GM13976 (cell line): Measurements from ENCODE around the gene NLRC5.
"Not testable (repeated sequence)": the region's sequence is repeated elsewhere in the genome, so short reads cannot be mapped to it uniquely, and the experiment has no call there.

Experiments
- DNase-seq: peaks from one replicate; pipeline ENCODE4 v3.0.0; 2012; ENCODE audit warnings: low spot score
- in situ Hi-C: fragments of 300-500 bp; cut with MboI; formaldehyde crosslinking; loops from one replicate; pipeline ENCODE4 v1.12.0; 2022; ENCODE audit warnings: low sequenced_read_pairs, mixed read lengths, inconsistent platforms; ENCODE audit not compliant: unreplicated experiment
- TF ChIP-seq, protein P1 (sequence below): IDR thresholded peaks from 2 replicates; pipeline ENCODE4 v1.5.1; 2012; ENCODE audit warnings: borderline replicate concordance, mild to moderate bottlenecking; ENCODE audit not compliant: insufficient read depth; ENCODE audit errors: extremely low read depth, missing control alignments, control extremely low read depth

NLRC5 gene

DNA sequence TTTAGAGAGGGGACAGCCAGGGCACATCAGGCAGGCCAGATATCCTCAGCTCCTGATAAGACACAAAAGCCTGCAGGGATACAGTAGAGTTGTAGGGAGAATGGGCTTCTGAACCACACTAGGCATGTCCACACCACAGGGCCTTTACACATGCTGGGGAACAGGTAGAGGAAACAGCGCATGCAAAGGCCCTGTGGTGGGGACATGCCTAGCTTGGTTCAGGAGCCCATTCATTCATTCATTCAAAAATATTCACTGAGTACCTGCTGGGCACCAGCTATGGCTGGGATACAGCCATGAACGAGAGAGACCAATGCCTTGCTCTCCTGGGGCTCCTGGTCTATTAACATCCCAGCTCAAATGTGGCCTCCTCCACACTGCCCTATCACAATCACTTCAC, 107.4 kb downstream of the NLRC5 start:
- in situ Hi-C loops = loop anchor here (10.0 to 25.0 kb wide), 2 partner anchors 68 to 316 kb away; partner anchors contain the start of gene CCL17
- DNase-seq = no peak
- TF ChIP-seq, protein P1, sequence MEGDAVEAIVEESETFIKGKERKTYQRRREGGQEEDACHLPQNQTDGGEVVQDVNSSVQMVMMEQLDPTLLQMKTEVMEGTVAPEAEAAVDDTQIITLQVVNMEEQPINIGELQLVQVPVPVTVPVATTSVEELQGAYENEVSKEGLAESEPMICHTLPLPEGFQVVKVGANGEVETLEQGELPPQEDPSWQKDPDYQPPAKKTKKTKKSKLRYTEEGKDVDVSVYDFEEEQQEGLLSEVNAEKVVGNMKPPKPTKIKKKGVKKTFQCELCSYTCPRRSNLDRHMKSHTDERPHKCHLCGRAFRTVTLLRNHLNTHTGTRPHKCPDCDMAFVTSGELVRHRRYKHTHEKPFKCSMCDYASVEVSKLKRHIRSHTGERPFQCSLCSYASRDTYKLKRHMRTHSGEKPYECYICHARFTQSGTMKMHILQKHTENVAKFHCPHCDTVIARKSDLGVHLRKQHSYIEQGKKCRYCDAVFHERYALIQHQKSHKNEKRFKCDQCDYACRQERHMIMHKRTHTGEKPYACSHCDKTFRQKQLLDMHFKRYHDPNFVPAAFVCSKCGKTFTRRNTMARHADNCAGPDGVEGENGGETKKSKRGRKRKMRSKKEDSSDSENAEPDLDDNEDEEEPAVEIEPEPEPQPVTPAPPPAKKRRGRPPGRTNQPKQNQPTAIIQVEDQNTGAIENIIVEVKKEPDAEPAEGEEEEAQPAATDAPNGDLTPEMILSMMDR = no peak

DNA sequence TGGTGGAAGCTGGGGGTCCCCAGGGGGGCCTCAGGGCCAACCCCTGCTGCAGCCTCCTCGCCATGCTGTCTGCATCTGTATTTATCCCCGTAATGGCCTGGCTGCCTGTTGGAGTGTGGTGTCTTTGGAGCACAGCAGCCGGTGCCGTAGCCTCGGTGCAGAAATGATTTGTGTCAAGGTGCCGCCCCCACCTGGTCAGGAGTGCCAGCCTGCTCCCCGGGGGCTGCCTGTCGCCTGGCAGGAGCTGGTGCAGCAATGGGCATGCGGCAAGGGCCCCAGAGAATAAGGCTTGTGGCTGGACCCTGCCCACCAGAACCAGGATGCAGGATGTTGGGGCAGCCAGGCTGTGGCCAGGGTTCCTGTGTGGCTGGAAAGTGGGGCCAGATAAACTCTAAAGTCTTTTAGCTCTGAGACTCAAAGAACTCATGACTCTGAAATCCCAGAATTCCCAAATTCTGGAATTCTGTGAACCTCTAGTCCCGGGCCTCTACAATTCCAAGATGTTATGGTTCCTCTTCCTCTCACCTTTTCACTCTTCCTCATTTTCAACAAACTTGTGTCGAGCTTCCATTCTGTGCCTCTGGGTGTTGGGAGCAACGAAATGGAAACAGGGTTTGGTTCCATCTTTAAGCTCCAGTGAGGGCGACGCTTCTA, 109.0 kb downstream of the NLRC5 start:
- in situ Hi-C loops = loop anchor here (10.0 to 25.0 kb wide), 2 partner anchors 66 to 314 kb away; partner anchors contain the start of gene CCL17
- TF ChIP-seq, protein P1 = no peak
- no peak for DNase-seq

DNA sequence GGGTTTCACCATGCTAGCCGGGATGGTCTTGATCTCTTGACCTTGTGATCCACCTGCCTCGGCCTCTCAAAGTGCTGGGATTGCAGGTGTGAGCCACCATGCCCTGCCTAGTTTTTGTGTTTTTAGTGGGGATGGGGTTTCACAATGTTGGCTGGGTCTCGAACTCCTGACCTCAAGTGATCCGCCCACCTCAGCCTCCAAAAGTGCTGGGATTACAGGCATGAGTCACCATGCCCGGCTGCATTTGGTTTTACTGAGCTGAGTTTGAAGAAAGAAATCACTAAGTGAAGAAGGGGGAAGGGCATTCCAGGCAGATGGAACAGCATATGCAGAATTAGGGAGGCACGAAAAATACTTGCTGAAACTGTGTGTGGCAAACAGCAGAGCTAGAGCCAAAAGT, 110.6 kb downstream of the NLRC5 start:
- in situ Hi-C loops = loop anchor here (10.0 to 25.0 kb wide), 2 partner anchors 65 to 312 kb away; partner anchors contain the start of gene CCL17
- DNase-seq = not testable (repeated sequence)

DNA sequence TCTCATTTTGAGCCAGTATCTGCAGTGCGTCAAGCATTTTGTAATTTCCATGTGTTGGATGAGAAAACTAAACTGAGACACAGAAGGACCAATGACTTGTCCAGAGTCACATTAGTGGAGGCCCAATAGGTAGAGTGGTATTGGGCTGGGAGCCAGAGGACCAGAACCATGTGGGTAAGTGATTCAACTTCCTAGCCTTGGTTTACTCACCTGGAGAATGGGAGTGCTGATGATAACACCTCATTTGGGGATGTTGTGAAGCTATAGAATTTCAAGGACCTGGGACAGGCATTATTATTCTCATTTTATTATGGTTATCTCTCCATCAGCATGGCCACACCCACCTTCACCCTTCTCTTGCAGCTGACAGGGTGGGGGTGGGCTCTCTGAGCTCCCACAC, 111.1 kb downstream of the NLRC5 start:
- in situ Hi-C loops = no loop called here
- TF ChIP-seq, protein P1 = no peak
- no peak for DNase-seq

DNA sequence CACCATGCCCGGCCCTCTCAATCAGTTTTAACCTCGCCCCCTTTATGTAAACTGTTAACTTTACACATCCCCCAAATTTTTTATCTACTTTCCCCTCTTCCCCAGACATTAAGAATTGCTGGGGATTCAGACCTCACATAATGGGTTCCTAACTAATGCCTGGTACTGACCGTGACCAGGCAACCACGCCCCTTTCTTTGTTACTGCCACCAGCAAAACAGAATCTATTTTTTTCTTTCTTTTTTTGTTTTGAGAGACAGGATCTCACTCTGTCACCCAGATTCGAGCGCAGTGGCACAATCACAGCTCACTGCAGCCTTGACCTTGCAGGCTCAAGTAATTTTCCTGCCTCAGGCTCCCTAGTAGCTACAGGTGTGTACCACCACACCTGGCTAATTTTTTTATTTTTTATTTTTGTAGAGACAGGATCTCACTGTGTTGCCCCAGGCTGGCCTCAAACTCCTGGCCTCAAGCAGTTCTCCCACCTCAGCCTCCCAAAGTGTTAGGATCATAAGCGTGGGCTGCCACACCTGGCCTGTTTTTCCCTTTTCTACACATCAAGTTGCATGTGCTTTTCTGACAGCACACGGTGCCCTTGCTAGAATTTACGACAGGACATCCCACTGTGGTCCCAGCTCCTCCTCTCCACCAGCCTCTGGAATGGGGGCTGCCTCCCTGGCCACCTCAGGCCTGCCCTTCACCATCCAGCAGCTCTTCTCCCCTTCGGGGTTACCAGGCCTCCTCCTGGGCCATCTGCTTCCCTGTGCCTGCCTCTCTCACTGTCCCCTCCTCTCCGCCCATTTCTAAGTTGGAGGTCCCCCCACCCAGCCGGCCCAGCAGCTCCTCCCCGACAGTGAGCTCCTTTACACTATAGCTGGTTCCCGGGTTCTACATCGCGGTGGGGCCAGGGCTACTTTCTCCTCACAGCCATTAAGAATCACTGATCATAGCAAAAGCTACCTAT, 113.8 kb downstream of the NLRC5 start:
- DNase-seq = no peak
- in situ Hi-C loops = no loop called here
- TF ChIP-seq, protein P1 = no peak

DNA sequence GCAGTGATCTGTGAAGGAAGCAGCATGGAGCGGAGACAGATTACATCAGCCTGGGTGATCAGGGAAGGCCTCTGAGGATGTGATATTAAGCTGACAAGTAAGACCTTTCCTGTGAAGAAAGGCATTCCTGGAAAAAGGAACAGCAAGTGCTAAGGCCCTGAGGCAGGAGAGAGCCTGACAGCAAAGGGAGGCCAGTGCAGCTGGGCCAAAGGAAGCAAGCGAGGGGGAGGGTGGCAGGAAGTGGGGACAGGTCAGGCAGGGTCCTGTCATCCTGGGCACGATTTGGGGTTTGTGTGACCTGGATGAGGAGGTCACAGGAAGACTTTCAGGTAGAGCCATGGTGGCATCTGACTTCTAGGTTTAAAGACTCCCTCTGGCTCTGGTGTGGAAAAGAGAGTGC, 115.3 kb downstream of the NLRC5 start:
- no peak for DNase-seq
- TF ChIP-seq, protein P1 = no peak
- in situ Hi-C loops = no loop called here

DNA sequence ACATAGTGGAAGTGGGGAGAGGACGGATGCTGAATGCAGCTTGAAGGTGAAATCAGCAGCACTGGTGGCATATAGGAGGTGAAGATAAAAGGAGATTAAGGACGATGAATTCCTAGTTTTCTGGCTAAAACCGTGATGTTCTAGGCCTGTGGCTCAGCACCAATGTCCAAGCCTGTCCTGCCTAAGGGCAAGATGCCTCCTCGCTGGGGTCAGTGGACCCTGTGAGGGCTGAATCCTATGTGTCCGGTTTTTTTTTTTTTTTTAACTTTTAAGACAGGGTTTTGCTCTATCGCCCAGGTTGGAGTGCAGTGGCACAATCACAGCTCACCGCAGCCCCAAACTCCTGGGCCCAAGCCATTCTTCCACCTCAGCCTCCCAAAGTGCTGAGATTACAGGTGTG, 115.8 kb downstream of the NLRC5 start:
- in situ Hi-C loops = no loop called here
- TF ChIP-seq, protein P1 = no peak
- DNase-seq = no peak
